ENCODE measurements around the gene ALOX5AP. TPM values are rescaled to one million over a fixed set of nuclear protein-coding genes. Genes with fewer than 3 reads are reported as not detected.
A peak's percentile ranks its signal among the peaks of the same experiment; 100 is the strongest.

The ALOX5AP gene
- 0.32 and 0.43 TPM in 2 replicates for total RNA-seq

GRCh38 chr13:30735025-30735871, at the start of gene ALOX5AP:
TSS of gene ALOX5AP (plus strand) at chr13:30735543. CDS start at chr13:30735606, 63 bp downstream.
- no peak for TF ChIP-seq CTCF (IDR thresholded peaks at IDR 0.05; ENCODE audit: insufficient read depth, low read depth, low read length)
- DNase-seq (ENCODE audit: low read depth) = no peak
- H3K4me3 ChIP-seq (ENCODE audit: low read depth, low read length) = no peak within 1 kb of the TSS

GRCh38 chr13:30685987-30686386, 49.4 kb upstream of the ALOX5AP start:
- no peak for TF ChIP-seq CTCF (IDR thresholded peaks at IDR 0.05; ENCODE audit: insufficient read depth, low read depth, low read length)
- H3K4me3 ChIP-seq (ENCODE audit: low read depth, low read length) = no peak overlapping the region
- DNase-seq (ENCODE audit: low read depth) = no peak

- no peak for DNase-seq (ENCODE audit: low read depth)
Measured at GRCh38 chr13:30687601-30688000, 47.7 kb upstream of the ALOX5AP start.

GRCh38 chr13:30689752-30690151, 45.6 kb upstream of the ALOX5AP start:
- no peak for TF ChIP-seq CTCF (IDR thresholded peaks at IDR 0.05; ENCODE audit: insufficient read depth, low read depth, low read length)
- DNase-seq (ENCODE audit: low read depth) = no peak

More at GRCh38 chr13:30687601-30688000, 47.7 kb upstream of the ALOX5AP start:
- no peak overlapping the region for H3K4me3 ChIP-seq (ENCODE audit: low read depth, low read length)
- TF ChIP-seq CTCF (IDR thresholded peaks at IDR 0.05; ENCODE audit: insufficient read depth, low read depth, low read length) = no peak

GRCh38 chr13:30690282-30691188, 44.8 kb upstream of the ALOX5AP start:
- no peak for TF ChIP-seq CTCF (IDR thresholded peaks at IDR 0.05; ENCODE audit: insufficient read depth, low read depth, low read length)
- DNase-seq (ENCODE audit: low read depth) = peak; percentile 98
- peak overlapping the region; percentile 50 for H3K4me3 ChIP-seq (ENCODE audit: low read depth, low read length)

More at GRCh38 chr13:30689752-30690151, 45.6 kb upstream of the ALOX5AP start:
- H3K4me3 ChIP-seq (ENCODE audit: low read depth, low read length) = no peak overlapping the region

GRCh38 chr13:30692113-30692512, 43.2 kb upstream of the ALOX5AP start:
- no peak for DNase-seq (ENCODE audit: low read depth)
- no peak overlapping the region for H3K4me3 ChIP-seq (ENCODE audit: low read depth, low read length)
- no peak for TF ChIP-seq CTCF (IDR thresholded peaks at IDR 0.05; ENCODE audit: insufficient read depth, low read depth, low read length)
